HG03135 (cell line): Measurements from ENCODE around the gene MRPL37.

Source experiments
- ATAC-seq: cut with Tn5 transposase; IDR thresholded peaks from one replicate; pipeline ENCODE4 v1.9.1; 2021; ENCODE audit warnings: mild to moderate bottlenecking, moderate library complexity; ENCODE audit not compliant: unreplicated experiment

Gene MRPL37

DNA sequence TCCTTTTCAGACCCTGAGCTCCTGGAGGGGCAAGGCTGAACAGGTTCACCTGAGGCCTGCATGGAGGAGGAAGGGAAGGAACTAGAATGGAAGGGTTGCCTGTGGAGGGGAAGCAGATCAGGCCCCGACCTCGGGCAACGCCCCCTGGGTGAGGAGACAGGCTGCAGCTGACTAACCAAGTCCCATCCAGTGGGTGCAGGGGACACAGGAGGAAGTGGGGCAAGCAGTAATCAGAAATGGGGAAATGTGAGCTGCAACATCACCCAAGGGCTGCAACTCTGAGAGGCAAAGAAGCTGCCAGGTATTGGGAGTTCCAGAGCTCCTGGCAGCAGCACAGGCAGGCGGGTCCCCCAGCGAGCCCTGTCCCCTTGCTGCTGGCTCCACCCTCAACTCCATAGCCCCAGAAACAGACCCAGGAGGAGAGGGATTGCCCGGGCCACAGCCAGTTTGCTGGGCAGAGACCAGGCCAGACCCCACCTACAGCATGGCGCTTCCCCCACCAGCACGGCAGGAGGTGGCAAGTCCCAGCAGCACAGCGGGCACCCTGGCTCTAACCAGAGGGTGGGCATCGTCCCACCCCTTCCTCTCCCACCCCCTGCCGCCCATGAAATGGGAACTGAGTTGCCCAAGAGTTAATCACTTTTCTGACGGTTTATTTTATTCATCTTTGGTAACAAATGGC is 38.5 kb downstream of the MRPL37 start:
- no peak for ATAC-seq

DNA sequence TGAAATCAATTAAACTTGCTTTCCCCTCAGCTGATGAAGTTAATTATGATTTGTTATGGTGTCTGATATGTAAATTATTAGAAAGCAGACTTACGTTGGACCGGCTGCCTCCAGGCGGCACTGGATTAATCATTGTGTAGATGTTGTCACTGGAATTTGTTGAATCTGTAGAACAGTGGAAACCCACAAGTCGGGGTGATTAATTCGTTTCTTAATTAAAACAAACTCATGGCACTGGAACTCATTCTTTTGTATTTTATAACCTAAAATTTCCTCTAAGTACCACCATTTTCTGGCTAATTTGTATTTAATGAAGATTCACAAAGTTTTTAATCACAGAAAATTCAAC is 39.0 kb downstream of the MRPL37 start:
- ATAC-seq, result no peak

DNA sequence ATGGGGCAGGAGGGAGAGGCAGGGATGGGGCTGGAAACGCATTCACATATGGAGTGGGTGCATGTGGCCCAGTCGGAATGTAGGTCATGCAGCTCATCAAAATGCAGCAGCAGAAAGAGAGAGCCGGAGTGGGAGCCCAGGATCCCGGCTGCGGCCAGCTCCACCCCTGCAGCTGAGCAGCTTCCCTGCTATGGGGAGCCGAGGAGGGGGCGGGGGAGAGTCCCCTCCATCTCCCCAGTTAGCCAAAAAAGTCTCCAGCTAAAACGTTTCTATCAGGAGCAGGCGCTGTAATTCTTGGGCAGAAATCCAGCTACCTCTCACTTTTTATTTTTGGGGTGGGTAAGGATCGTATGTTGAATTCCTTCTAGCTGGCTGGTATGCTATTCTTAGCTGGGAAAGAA is 39.7 kb downstream of the MRPL37 start:
- ATAC-seq, result no peak

DNA sequence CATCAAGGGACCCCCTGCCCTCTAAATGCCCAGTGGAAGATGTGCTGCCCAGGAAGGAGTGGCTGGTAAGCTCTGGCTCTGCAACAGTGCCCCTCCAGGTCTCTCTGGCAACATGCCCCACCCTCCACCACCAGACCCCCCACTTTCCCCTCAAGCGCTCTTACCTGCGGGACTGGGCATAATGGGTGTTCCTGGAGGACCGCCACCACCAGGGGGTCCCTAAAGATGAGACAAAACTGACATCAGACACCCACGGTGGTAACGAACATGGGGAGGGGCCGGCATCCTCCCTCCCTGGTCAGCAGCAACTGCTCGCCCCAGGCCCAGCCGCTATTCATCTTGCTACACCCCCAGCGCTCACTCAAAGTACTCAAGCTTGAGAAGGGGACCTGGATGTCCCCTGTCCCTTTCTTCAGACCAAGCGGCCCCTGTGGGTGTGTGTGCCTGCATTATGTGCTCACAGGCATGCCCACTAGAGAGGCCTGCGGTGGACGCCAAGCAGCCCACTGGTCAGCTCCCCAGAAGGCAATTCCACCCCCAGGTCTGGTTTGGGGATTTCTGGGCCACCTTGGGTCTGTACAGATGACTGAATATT is 40.9 kb downstream of the MRPL37 start:
- no peak for ATAC-seq

DNA sequence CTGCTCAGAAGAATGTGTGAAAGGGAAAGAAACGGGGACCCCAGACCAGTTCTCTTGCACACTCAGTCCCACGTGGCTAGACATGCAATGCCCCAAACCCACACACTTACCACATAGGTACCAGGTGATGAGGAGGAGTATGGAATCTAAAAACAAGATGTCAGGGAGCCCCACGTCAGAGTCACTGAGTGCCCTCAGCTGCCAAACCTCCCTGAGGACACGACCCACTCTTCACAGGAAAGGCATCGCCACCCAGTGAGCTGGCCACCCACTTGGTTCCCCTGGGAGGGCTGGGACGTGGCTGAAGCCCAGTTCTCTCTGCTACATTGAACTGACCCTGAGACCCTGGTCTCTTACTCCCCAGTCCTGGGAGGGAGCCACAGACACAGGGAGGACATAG is 41.4 kb downstream of the MRPL37 start:
- no peak for ATAC-seq

DNA sequence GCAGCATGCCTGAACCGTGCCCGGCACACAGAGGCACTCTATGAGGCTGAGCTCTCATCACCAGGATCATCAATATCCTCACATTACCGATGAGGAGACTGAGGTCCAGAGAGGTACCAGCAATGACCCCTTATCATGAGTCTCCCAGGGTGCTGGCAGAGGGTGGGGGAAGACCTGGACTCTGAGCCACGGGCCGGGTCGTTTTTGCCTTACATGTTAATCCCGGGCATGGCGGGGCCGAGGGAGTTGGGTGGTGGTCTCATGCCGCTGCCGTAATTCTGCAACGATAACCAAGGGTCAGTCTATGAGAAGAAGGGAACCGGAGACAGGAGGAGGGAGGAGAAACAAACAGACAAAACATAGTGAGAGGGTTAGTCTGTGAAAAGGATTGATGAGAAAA is 43.1 kb downstream of the MRPL37 start:
- no peak for ATAC-seq

DNA sequence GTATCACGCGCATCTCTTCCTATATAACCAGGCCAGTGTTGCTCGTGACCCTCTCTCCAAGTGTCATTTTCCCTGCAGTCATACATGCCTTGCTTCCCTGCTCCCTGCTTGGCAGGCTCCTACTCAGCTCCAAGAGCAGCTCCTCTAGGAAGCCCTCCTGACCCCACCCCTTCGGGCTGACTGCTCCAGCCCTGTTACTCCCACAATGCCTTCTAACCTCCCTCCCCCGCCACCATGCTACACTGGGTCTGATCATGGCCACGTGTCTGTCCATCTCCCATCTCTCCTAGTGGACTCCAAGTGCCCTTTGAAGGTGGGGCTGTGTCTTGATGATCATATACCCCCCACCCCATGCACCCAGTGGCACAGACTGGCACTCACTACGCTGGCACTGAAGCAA is 44.7 kb downstream of the MRPL37 start:
- no peak for ATAC-seq

DNA sequence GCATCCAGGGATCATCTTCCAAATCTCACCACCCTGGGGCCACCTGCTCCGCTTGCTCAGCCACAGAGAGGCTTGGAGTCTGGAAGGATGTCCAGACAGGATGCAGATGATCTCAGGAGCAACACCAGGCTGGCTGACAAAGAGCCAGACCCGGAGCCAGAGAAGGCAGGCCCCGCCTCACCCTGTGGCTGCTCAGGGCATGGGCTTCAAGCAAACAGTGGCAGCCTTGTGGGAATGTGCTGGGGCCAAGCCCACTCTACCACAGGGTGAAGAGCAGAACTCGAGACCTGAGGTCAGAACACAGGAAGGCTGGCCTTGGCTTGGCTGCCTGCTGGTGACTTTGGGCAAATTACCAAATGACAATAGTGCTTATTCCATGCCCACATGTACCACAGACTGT is 45.5 kb downstream of the MRPL37 start:
- ATAC-seq, result no peak

DNA sequence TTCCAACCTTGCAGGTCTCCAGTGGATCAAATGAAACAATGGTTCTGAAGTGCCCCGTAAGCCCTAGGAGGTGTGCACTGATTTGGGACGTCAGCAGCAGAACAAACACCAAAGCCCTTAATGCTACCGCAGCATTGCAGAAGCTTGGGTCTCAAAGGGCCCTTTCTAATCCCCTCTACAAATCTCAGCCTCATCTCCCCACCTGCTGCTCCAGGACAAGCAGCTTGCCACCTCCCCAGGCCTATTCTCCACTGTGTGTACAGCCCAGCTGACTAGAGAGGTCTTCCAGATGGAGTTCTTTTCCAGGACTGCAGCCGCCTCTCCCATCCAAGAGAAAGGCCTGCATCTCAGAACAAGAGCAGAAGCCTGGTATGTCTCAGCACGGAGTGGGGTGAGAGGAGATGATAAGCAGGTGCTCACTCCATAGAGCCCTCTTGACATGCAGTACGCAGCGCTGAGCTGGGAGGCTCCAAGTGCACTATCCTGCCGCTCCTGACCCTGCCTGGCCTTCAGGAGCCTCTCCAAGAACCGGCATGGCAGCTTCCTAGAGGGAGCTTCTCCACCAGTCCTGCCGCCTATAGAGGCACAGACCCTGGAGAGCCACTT is 46.3 kb downstream of the MRPL37 start:
- ATAC-seq, result no peak

DNA sequence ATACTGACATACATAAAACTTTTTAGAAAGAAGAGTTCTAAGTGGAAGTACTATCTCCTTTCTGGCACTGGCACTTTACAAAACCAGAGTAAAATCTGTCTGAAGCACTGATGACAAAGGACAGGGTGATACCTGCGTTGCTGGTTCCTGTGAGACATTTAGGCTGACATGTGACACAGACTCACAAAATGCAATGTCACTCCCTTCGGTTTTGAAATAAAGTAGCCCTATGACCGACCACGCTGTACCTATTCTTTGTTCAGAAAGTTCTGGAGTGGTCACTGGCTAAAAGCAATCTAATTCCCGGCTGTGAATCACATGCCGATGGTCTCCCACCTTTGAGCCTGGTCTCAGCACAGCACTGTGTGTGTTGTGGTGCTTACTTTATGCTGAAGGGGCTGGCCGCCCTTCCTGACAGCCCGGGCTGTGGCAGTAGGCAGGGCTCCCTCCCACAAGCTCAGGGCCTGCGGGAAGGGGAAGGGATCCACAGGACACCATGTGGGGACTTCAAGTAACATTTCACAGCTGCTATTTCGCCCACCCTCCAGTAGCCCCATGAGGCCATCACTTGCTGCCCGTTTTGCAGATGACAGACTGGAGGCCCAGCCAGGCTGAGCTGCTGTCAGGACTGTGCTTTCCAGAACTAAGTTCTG is 48.0 kb downstream of the MRPL37 start:
- ATAC-seq, result no peak

DNA sequence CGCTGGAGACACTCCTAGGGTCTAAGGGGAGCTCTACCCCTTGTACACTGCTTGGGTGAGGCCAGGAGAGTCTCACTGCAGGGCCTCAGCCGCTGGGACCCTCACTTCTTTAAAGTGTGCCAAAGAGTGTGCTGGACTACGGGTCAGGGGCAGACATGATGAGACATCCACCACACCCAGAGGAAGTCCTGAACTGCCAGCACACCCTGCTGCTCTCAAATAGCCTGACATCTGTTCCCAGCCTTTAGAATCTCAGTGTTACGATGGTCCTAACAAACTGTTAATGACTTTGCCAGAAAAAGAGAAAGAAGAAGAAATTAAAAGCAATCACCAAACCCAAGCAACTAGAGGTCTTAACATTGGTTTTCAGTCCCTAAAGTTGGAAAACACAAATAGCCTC is 49.0 kb downstream of the MRPL37 start:
- no peak for ATAC-seq

DNA sequence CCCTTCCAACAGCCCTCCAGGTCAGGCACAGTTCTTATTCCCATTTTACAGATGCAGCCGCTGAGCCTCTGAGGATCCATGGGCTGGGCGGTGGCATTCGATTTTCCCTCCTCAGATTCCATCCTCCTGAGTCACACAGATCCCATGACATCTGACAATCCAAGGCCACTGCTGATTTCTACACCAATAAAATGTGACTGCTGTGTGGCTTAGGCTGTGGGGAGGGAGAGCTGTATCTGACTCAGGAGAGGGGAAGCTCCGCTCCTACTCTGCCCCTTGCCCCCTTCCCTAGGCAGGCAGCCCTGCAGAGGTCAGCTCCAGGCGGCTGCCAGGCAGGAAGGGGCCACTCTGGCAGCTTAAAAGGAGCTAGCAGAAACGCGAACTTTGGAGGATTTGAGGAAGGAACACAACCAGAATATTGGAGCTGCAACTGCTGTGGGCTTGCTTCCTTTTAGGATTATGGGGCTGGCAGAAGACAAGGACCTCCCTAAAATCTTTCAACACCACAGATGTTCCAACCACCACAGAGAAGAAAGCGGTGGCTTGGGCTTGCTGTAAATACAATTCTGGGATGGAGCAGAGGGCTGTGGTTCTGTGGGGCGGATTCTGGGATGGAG is 50.0 kb downstream of the MRPL37 start:
- ATAC-seq, result no peak

DNA sequence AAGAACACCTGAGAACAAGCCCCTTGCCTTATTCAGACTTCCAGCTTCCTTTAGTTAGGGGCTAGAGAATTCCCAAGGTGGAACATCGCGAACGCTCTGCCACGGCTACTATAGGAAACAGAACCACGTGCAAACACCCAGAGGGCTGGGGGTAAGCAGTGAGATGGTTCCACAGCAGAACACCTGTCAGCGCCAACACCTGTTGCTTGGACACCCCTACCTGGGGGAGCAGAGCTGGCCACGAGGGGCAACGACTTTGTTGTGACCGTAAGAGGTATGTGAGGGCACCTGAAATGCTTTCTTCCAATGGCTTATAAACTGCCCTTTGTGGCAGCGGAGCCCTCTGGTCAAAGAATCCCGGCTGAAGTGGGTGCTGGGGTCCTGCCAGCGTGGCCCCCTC is 50.7 kb downstream of the MRPL37 start:
- ATAC-seq, result no peak

DNA sequence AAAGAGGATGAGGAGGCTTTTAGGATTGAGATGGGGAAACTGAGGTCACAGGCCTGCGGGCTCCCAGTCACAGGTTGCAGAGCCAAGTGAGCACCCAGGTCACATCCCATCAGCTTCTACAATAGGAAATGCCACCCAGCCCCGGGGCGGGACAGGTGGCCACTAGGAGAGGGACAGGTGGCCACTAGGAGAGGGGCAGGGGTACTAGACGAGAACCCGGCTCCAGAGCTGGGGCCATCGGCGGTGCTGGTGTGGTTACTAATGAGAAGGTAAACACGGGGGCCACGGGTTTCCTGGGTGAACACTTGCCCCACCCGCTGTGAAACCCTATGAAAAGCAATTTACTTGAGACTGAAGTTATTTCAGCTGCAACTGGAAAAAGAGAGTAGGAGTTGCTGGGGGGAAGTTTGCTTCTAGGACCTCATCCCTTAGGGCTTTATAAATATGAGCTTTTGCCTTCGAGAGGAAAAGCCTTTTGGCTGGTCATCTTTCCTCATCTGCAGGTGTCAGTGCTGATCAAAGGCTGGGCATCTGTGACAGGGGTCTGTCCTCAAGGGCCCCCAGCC is 52.5 kb downstream of the MRPL37 start:
- ATAC-seq, result no peak

DNA sequence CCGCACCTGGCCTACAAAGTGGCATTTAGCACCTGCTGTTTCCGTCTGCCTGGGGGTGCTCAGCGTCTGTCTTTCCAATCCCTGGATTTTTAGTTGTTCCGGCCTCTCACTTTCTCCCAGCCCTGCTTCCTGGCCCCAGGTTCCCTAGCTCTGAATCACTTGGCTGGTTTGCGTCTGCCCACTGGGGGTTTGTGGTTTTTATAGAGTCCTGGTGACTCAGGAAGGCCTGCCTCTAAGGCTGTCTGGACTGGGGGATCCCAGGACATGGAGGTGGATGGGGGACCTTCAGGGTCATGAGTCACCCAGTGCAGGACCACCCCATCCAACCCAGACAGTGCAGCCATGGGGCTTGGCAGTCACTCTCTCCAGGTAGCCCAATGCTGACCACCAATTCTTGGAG is 53.5 kb downstream of the MRPL37 start:
- ATAC-seq, result no peak

DNA sequence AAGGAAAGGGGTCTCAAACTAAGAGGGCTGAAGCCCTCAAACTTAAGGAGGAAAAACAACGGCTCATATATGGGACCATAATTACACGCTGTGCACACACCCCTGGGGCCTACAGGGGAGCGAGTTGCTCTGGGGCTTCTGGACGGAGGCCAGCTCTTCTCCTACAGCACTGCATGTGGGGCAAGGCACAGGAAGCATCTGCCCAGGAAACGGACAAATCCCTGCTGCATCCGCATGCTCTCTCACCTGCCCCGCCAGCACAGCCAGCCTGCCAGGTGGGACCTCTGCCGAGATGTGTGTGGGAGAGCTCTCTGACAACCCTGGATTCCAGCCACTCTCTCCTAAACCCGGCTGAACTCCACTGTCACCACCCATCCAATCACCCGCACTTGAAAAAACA is 54.1 kb downstream of the MRPL37 start:
- ATAC-seq, result no peak

DNA sequence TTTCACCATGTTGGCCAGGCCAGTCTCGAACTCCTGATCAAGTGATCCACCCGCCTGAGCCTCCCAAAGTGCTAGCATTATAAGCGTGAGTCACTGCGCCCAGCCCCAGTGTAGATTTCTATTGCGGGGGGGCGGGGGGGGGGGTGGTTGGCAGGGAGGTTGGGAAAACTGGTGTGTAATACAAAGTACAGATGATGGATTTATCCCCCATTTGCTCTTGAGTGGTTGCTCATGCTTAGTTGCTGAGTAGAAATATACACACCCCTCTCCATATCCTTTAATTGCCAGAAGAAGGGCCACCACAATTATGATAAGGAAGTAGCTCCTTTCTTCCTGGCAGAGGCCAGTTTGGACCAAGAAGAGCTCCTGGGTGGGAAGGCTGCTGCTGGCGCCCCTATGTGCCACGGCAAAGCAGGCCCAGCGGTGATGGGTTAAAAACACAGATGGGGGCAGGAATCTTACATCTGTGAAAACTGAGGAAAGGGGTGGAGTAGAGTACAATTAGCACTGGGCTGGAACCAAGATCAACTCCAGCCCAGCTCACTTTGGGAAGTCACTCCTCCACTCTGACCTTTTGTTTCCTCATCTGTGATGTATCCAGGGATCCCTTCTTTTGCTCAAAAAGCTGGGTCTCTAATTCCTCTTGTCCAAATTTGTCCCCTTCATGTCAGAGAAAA is 55.2 kb downstream of the MRPL37 start:
- ATAC-seq, result no peak

DNA sequence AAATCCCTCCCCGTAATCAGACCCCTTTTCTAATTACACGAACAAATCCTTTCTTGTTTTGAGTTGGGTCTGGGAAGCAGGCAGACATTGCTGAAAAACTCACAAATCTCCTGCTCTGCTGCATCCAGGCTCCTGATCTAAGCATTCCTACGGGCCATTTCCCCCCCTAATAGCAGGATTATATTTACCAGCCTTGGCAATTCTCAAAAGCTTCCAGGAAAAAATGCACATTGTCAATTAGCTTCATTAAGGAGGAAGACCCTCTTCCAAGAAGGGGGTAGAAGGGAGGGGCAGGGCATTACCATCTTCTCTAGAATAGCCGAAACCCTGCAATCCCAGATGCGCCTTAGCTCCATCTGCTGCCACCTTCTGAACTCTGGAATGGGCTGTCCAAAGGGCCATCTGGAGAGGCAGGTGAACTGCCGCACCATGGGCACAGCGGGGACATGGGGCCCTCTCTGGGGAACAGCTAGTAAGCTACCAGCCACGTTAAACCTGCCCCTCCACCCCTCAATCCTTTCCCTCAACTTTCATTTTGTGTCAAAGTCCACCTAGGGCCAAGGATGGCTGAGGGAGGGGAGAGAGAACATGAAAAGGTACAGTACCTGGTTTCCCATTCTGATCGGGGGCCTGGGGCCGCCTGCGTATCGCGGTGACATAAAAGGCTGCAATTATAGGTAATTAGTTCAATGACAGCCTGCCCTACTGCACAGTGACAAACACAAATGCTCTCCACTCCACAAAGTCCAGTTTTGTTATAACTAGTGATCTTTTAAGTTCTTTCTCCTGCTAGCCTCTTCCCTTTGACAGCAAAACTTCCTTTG is 56.8 kb downstream of the MRPL37 start:
- ATAC-seq, result no peak

DNA sequence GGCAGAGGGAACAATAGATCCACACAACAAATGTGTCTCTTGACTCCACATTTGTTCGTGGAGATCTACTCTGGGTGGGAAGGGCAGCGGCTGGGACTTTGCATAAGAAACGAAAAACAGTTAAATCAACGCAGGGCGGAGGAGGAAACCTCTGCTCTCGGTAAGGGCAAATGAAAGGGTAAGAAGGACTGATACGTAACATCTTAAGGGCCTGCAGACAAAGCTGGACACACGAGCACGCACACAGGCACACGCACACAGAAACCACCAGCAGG is 57.3 kb downstream of the MRPL37 start:
- ATAC-seq, result no peak

DNA sequence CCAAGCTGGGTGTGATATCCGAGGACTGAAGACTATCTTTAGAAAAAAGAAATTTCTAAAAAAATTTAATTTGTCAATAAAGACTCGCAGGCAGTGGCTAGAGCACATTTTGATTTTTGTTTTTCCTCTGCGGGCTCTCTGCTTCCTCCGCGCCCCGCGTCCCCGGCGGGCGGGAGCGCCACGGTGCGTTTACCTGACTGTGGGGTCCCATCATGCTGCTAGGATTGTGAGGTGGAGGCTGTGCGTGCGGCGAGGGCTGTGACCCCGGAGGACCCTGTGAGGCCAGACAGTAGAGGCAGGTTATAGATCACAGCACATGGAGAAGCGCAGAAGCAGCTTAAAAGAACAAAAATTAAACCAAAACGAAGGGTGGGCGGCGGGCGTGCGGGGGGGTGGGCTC is 57.9 kb downstream of the MRPL37 start:
- ATAC-seq, result no peak
